ENCODE results near the gene CHD1.

The CHD1 gene

GRCh38 chr5:98902733-98903132 is 26.1 kb downstream of the CHD1 start:
- DNase-seq (ENCODE audit: low spot score), result no peak
- H3K79me1 ChIP-seq (ENCODE audit: low read depth, low read length), result no peaks in the 10 kb centered on the region
- no peak overlapping the region for H4K8ac ChIP-seq (ENCODE audit: low read depth, low read length)
- H3K4me3 ChIP-seq (ENCODE audit: low read length in 2 of 2), result no peak overlapping the region
- H2BK15ac ChIP-seq (ENCODE audit: low read length), result no peak overlapping the region
- no peak overlapping the region for H2BK120ac ChIP-seq (ENCODE audit: low read depth, low read length)
- H3K9me3 ChIP-seq (replicated peaks in 1 of 2; ENCODE audit: control insufficient read depth in 2 of 2, insufficient read depth in 1 of 2, low read depth in 1 of 2, low read length in 2 of 2), result no peaks in the 10 kb centered on the region
- H3K27me3 ChIP-seq (ENCODE audit: control insufficient read depth in 3 of 3, insufficient read depth in 3 of 3, low read depth in 1 of 3, low read length in 3 of 3), result no peaks in the 10 kb centered on the region
- H3K23ac ChIP-seq (ENCODE audit: low read depth, low read length, poor library complexity), result no peak overlapping the region
- H3K36me3 ChIP-seq (replicated peaks in 1 of 2; ENCODE audit: control insufficient read depth in 2 of 2, insufficient read depth in 2 of 2, low read length in 2 of 2), result peaks cover 11 to 93% of the 10 kb centered on the region in 2 donors
- no peak overlapping the region for H2AFZ ChIP-seq (ENCODE audit: low read length)
- no peak overlapping the region for H3K9ac ChIP-seq (ENCODE audit: low read depth, low read length, poor library complexity)
- no CpG with 5 or more reads among the region's 1 CpG for WGBS, 2 donors (ENCODE audit: extremely low coverage in 2 of 2, insufficient read length in 2 of 2, insufficient replicate concordance in 1 of 2)
- H2AK5ac ChIP-seq (ENCODE audit: low read depth, low read length), result no peak overlapping the region
- no peak overlapping the region for H3K27ac ChIP-seq (replicated peaks; ENCODE audit: low read length)
- H3K18ac ChIP-seq (ENCODE audit: low read length), result no peak overlapping the region
- no peaks in the 10 kb centered on the region for H3K4me1 ChIP-seq (ENCODE audit: control insufficient read depth in 2 of 2, insufficient read depth in 1 of 2, low read depth in 1 of 2, low read length in 2 of 2)
- no peak overlapping the region for H3K4ac ChIP-seq (ENCODE audit: low read length)
- no peak overlapping the region for H3K4me2 ChIP-seq (ENCODE audit: insufficient read depth, low read length, poor library complexity, severe bottlenecking)
- no peak overlapping the region for H4K91ac ChIP-seq (ENCODE audit: low read depth, low read length, poor library complexity)
- no peak overlapping the region for H2BK12ac ChIP-seq (ENCODE audit: low read length)
- H3K14ac ChIP-seq (ENCODE audit: low read length), result no peak overlapping the region
- H2BK5ac ChIP-seq (ENCODE audit: low read length), result no peak overlapping the region

- Histone ChIP-seq H4K8ac (ENCODE audit: low read depth, low read length) (no peak overlapping the region), H2AFZ (ENCODE audit: low read length) (no peak overlapping the region), H3K9ac (ENCODE audit: low read depth, low read length, poor library complexity) (no peak overlapping the region), H2BK15ac (ENCODE audit: low read length) (no peak overlapping the region), H3K27ac (replicated peaks; ENCODE audit: low read length) (no peak overlapping the region), H3K36me3 (replicated peaks in 1 of 2; ENCODE audit: control insufficient read depth in 2 of 2, insufficient read depth in 2 of 2, low read length in 2 of 2) (peaks cover 11 to 99% of the 10 kb centered on the region in 2 donors), H3K79me1 (ENCODE audit: low read depth, low read length) (peaks cover 2% of the 10 kb centered on the region), H3K9me3 (replicated peaks in 1 of 2; ENCODE audit: control insufficient read depth in 2 of 2, insufficient read depth in 1 of 2, low read depth in 1 of 2, low read length in 2 of 2) (no peaks in the 10 kb centered on the region), H4K91ac (ENCODE audit: low read depth, low read length, poor library complexity) (no peak overlapping the region), H3K18ac (ENCODE audit: low read length) (no peak overlapping the region), H3K4ac (ENCODE audit: low read length) (no peak overlapping the region), H3K27me3 (ENCODE audit: control insufficient read depth in 3 of 3, insufficient read depth in 3 of 3, low read depth in 1 of 3, low read length in 3 of 3) (no peaks in the 10 kb centered on the region), H3K4me1 (ENCODE audit: control insufficient read depth in 2 of 2, insufficient read depth in 1 of 2, low read depth in 1 of 2, low read length in 2 of 2) (no peaks in the 10 kb centered on the region), H2BK5ac (ENCODE audit: low read length) (no peak overlapping the region), H3K4me2 (ENCODE audit: insufficient read depth, low read length, poor library complexity, severe bottlenecking) (no peak overlapping the region), H2BK120ac (ENCODE audit: low read depth, low read length) (no peak overlapping the region), H3K23ac (ENCODE audit: low read depth, low read length, poor library complexity) (no peak overlapping the region), H3K4me3 (ENCODE audit: low read length in 2 of 2) (no peak overlapping the region), H3K14ac (ENCODE audit: low read length) (no peak overlapping the region), H2BK12ac (ENCODE audit: low read length) (no peak overlapping the region), H2AK5ac (ENCODE audit: low read depth, low read length) (no peak overlapping the region)
- DNase-seq (ENCODE audit: low spot score), result no peak
These were observed 29.4 kb downstream of the CHD1 start for GRCh38 chr5:98899456-98899855.

GRCh38 chr5:98898743-98899142 is 30.1 kb downstream of the CHD1 start:
- H3K14ac ChIP-seq (ENCODE audit: low read length), result no peak overlapping the region
- H3K27me3 ChIP-seq (ENCODE audit: control insufficient read depth in 3 of 3, insufficient read depth in 3 of 3, low read depth in 1 of 3, low read length in 3 of 3), result no peaks in the 10 kb centered on the region
- no peak overlapping the region for H2BK12ac ChIP-seq (ENCODE audit: low read length)
- H3K18ac ChIP-seq (ENCODE audit: low read length), result no peak overlapping the region
- H3K4me3 ChIP-seq (ENCODE audit: low read length in 2 of 2), result no peak overlapping the region
- no peak overlapping the region for H4K8ac ChIP-seq (ENCODE audit: low read depth, low read length)
- H2BK120ac ChIP-seq (ENCODE audit: low read depth, low read length), result no peak overlapping the region
- H2BK15ac ChIP-seq (ENCODE audit: low read length), result no peak overlapping the region
- no peak overlapping the region for H2AK5ac ChIP-seq (ENCODE audit: low read depth, low read length)
- H3K4me2 ChIP-seq (ENCODE audit: insufficient read depth, low read length, poor library complexity, severe bottlenecking), result no peak overlapping the region
- H3K9ac ChIP-seq (ENCODE audit: low read depth, low read length, poor library complexity), result no peak overlapping the region
- no peak for DNase-seq (ENCODE audit: low spot score)
- H4K91ac ChIP-seq (ENCODE audit: low read depth, low read length, poor library complexity), result no peak overlapping the region
- no peaks in the 10 kb centered on the region for H3K9me3 ChIP-seq (replicated peaks in 1 of 2; ENCODE audit: control insufficient read depth in 2 of 2, insufficient read depth in 1 of 2, low read depth in 1 of 2, low read length in 2 of 2)
- H2AFZ ChIP-seq (ENCODE audit: low read length), result no peak overlapping the region
- peaks cover 2% of the 10 kb centered on the region for H3K79me1 ChIP-seq (ENCODE audit: low read depth, low read length)
- H3K27ac ChIP-seq (replicated peaks; ENCODE audit: low read length), result no peak overlapping the region
- H2BK5ac ChIP-seq (ENCODE audit: low read length), result no peak overlapping the region
- no peak overlapping the region for H3K23ac ChIP-seq (ENCODE audit: low read depth, low read length, poor library complexity)
- no peaks in the 10 kb centered on the region for H3K4me1 ChIP-seq (ENCODE audit: control insufficient read depth in 2 of 2, insufficient read depth in 1 of 2, low read depth in 1 of 2, low read length in 2 of 2)
- peaks cover 9 to 99% of the 10 kb centered on the region in 2 donors for H3K36me3 ChIP-seq (replicated peaks in 1 of 2; ENCODE audit: control insufficient read depth in 2 of 2, insufficient read depth in 2 of 2, low read length in 2 of 2)
- no peak overlapping the region for H3K4ac ChIP-seq (ENCODE audit: low read length)

GRCh38 chr5:98891591-98891990 is 37.2 kb downstream of the CHD1 start:
- no CpG with 5 or more reads among the region's 1 CpG for WGBS, 2 donors (ENCODE audit: extremely low coverage in 2 of 2, insufficient read length in 2 of 2, insufficient replicate concordance in 1 of 2)
- H4K8ac ChIP-seq (ENCODE audit: low read depth, low read length), result no peak overlapping the region

More at GRCh38 chr5:98891591-98891990, 37.2 kb downstream of the CHD1 start:
- Histone ChIP-seq H3K36me3 (replicated peaks in 1 of 2; ENCODE audit: control insufficient read depth in 2 of 2, insufficient read depth in 2 of 2, low read length in 2 of 2) (peaks cover 12 to 100% of the 10 kb centered on the region in 2 donors), H2AFZ (ENCODE audit: low read length) (no peak overlapping the region), H3K79me1 (ENCODE audit: low read depth, low read length) (peaks cover 2% of the 10 kb centered on the region), H3K9ac (ENCODE audit: low read depth, low read length, poor library complexity) (no peak overlapping the region), H3K9me3 (replicated peaks in 1 of 2; ENCODE audit: control insufficient read depth in 2 of 2, insufficient read depth in 1 of 2, low read depth in 1 of 2, low read length in 2 of 2) (no peaks in the 10 kb centered on the region), H3K18ac (ENCODE audit: low read length) (no peak overlapping the region), H2BK15ac (ENCODE audit: low read length) (no peak overlapping the region), H3K4me3 (ENCODE audit: low read length in 2 of 2) (no peak overlapping the region), H3K27me3 (ENCODE audit: control insufficient read depth in 3 of 3, insufficient read depth in 3 of 3, low read depth in 1 of 3, low read length in 3 of 3) (no peaks in the 10 kb centered on the region), H2AK5ac (ENCODE audit: low read depth, low read length) (no peak overlapping the region), H2BK120ac (ENCODE audit: low read depth, low read length) (no peak overlapping the region), H3K23ac (ENCODE audit: low read depth, low read length, poor library complexity) (no peak overlapping the region), H2BK5ac (ENCODE audit: low read length) (no peak overlapping the region), H3K4ac (ENCODE audit: low read length) (no peak overlapping the region), H3K27ac (replicated peaks; ENCODE audit: low read length) (no peak overlapping the region), H3K14ac (ENCODE audit: low read length) (no peak overlapping the region), H3K4me2 (ENCODE audit: insufficient read depth, low read length, poor library complexity, severe bottlenecking) (no peak overlapping the region), H3K4me1 (ENCODE audit: control insufficient read depth in 2 of 2, insufficient read depth in 1 of 2, low read depth in 1 of 2, low read length in 2 of 2) (no peaks in the 10 kb centered on the region), H4K91ac (ENCODE audit: low read depth, low read length, poor library complexity) (no peak overlapping the region), H2BK12ac (ENCODE audit: low read length) (no peak overlapping the region)
- DNase-seq (ENCODE audit: low spot score), result no peak
